HCT116 (cell line): ENCODE measurements around the gene VPS39. TPM values are rescaled to one million over a fixed set of nuclear protein-coding genes. Genes with fewer than 3 reads are reported as not detected.

Source experiments
- microRNA counts: library from miRNA; unstranded; fragments of <30 nt; microRNA quantifications from one replicate; lab custom pipeline; 2015
- microRNA-seq: library from miRNA; unstranded; fragments of <30 nt; microRNA quantifications from one replicate; pipeline ENCODE4, GENCODE V29; 2016; ENCODE audit warnings: borderline number of aligned reads
- total RNA-seq: library from RNA; stranded (reverse); gene quantifications from one replicate; pipeline ENCODE4 v1.2.1, GENCODE V29; 2021; ENCODE audit not compliant: unreplicated experiment

Gene VPS39
- total RNA-seq, 1 experiment from 2014 or later: 40.1 TPM

MicroRNAs within 50 kb of the gene (microRNA counts, 767-probe panel; counts per million panel counts)
- microRNA hsa-miR-627 (lab: Ali Mortazavi, UCI): not detected

Small RNA genes within 50 kb of the gene (microRNA-seq; reads per million reads assigned to microRNA genes)
- 113 reads per million, percentile 64 among the genes with 10 or more reads in this experiment for gene MIR627

Other genes starting within 250 kb of the VPS39 start
- gene EHD4, start 235.7 kb downstream of the VPS39 start, total RNA-seq: 28.0 TPM
- not detected for gene PLA2G4E, start 187.3 kb downstream of the VPS39 start, total RNA-seq
- 0.34 TPM for gene PLA2G4D, start 113.7 kb downstream of the VPS39 start, total RNA-seq
- 0.05 TPM for gene PLA2G4F, start 51.7 kb downstream of the VPS39 start, total RNA-seq
- gene GANC, start 64.9 kb upstream of the VPS39 start, total RNA-seq: 13.1 TPM
- gene TMEM87A, start 65.1 kb upstream of the VPS39 start, total RNA-seq: 44.0 TPM
- 1.8 TPM for gene CAPN3, start 151.2 kb upstream of the VPS39 start, total RNA-seq